HG03066 (cell line): ENCODE measurements around the gene TNIP1.

Experiments used
- ATAC-seq: cut with Tn5 transposase; IDR thresholded peaks from one replicate; pipeline ENCODE4 v1.9.1; 2021; ENCODE audit warnings: low read depth; ENCODE audit not compliant: unreplicated experiment

TNIP1 gene

GRCh38 chr5:151006704-151007334, 74.0 kb downstream of the TNIP1 start:
- ATAC-seq = no peak

- no peak for ATAC-seq
These were observed 74.8 kb downstream of the TNIP1 start for GRCh38 chr5:151005950-151006576.

- no peak for ATAC-seq
These were observed 75.5 kb downstream of the TNIP1 start for GRCh38 chr5:151005187-151005949.

GRCh38 chr5:151004499-151004898, 76.3 kb downstream of the TNIP1 start:
- no peak for ATAC-seq

GRCh38 chr5:151003503-151003860, 77.4 kb downstream of the TNIP1 start:
- no peak for ATAC-seq

- no peak for ATAC-seq
These were observed 77.9 kb downstream of the TNIP1 start for GRCh38 chr5:151002681-151003502.

GRCh38 chr5:151002250-151002649, 78.6 kb downstream of the TNIP1 start:
- ATAC-seq = no peak

GRCh38 chr5:151001436-151001835, 79.4 kb downstream of the TNIP1 start:
- ATAC-seq = no peak

- ATAC-seq = no peak
These were observed 81.0 kb downstream of the TNIP1 start for GRCh38 chr5:150999704-151000442.

GRCh38 chr5:150993826-150994412, 86.9 kb downstream of the TNIP1 start:
- ATAC-seq = no peak

- no peak for ATAC-seq
These were observed 87.4 kb downstream of the TNIP1 start for GRCh38 chr5:150993422-150993821.

GRCh38 chr5:150992705-150993104, 88.1 kb downstream of the TNIP1 start:
- no peak for ATAC-seq

GRCh38 chr5:150989695-150990094, 91.1 kb downstream of the TNIP1 start:
- no peak for ATAC-seq

- no peak for ATAC-seq
These were observed 93.1 kb downstream of the TNIP1 start for GRCh38 chr5:150987746-150988145.
